GM18951 (cell line): Measurements from ENCODE around the gene VSTM5.
A peak's percentile ranks its signal among the peaks of the same experiment; 100 is the strongest.
"Not testable (repeated sequence)": the region's sequence is repeated elsewhere in the genome, so short reads cannot be mapped to it uniquely, and the experiment has no call there.

Experiments used
- POLR2A ChIP-seq: IDR thresholded peaks from 4 replicates; pipeline ENCODE4 v1.6.1; 2011; ENCODE audit warnings: mild to moderate bottlenecking; ENCODE audit not compliant: insufficient read length, insufficient read depth; ENCODE audit errors: extremely low read depth
- in situ Hi-C: fragments of 300-500 bp; cut with MboI; formaldehyde crosslinking; loops from one replicate; pipeline ENCODE4 v1.12.0; 2022; ENCODE audit warnings: low sequenced_read_pairs, mixed read lengths, inconsistent platforms; ENCODE audit not compliant: unreplicated experiment

The VSTM5 gene

GRCh38 chr11:93796441-93797231 is 53.8 kb downstream of the VSTM5 start:
- no peak for TF ChIP-seq POLR2A
- in situ Hi-C loops = no loop called here

- TF ChIP-seq POLR2A = no peak
- in situ Hi-C loops = no loop called here
These were observed 58.9 kb downstream of the VSTM5 start for GRCh38 chr11:93791493-93791892.

GRCh38 chr11:93784935-93785360 is 65.5 kb downstream of the VSTM5 start:
- in situ Hi-C loops = no loop called here
- TF ChIP-seq POLR2A = no peak

- TF ChIP-seq POLR2A = peak; percentile 76
- in situ Hi-C loops = no loop called here
These were observed 66.1 kb downstream of the VSTM5 start, which contains the start of gene MED17 for GRCh38 chr11:93784145-93784934. MED17 (plus strand) TSS chr11:93784282; CDS start chr11:93784514, 232 bp downstream.

GRCh38 chr11:93783765-93784144 is 66.7 kb downstream of the VSTM5 start:
- in situ Hi-C loops = no loop called here
- no peak for TF ChIP-seq POLR2A

GRCh38 chr11:93783362-93783761 is 67.1 kb downstream of the VSTM5 start:
- TF ChIP-seq POLR2A = no peak
- in situ Hi-C loops = no loop called here

GRCh38 chr11:93775289-93775688 is 75.1 kb downstream of the VSTM5 start:
- no peak for TF ChIP-seq POLR2A
- in situ Hi-C loops = no loop called here

GRCh38 chr11:93774560-93774959 is 75.9 kb downstream of the VSTM5 start:
- in situ Hi-C loops = not testable (repeated sequence)

- in situ Hi-C loops = no loop called here
These were observed 76.7 kb downstream of the VSTM5 start for GRCh38 chr11:93773601-93774200.

GRCh38 chr11:93773045-93773477 is 77.4 kb downstream of the VSTM5 start:
- TF ChIP-seq POLR2A = no peak
- in situ Hi-C loops = no loop called here

More at GRCh38 chr11:93773601-93774200, 76.7 kb downstream of the VSTM5 start:
- no peak for TF ChIP-seq POLR2A

- TF ChIP-seq POLR2A = no peak
- in situ Hi-C loops = no loop called here
These were observed 78.3 kb downstream of the VSTM5 start for GRCh38 chr11:93772123-93772522.

GRCh38 chr11:93770160-93770559 is 80.3 kb downstream of the VSTM5 start:
- no peak for TF ChIP-seq POLR2A
- in situ Hi-C loops = no loop called here
